ENCODE data around the gene SNRPA1.

Gene SNRPA1

DNA sequence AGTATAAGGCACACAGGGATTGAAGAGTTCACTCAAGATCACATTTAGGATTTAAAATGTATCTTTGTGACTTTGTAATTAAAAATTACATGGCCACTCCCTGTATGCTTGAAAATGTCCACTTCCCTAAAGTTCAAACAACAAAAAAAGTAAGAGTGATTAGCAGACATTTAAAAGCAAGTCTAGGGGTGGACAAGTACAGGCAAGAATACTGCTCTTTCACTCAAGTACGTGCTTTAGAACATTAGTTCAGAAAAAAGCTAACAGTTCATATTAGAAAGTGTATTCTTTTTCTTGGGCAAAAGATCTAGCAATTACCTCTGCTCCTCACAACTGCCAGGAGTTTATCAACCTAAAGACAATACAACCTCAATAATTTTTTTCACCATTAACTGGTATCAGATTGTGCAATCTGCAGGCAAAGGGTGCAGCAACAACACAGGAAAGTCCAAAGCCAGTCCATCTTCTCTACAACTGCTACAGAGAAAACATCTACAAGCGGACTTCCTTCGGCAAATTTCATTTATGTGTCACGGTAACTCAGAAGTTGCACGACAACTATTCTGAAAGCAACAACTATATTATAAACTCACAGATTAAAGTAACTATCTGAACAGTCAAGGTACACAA, 61.3 kb downstream of the SNRPA1 start:
- no peaks in the 10 kb centered on the region for H3F3A ChIP-seq (ENCODE audit: insufficient read depth)
- H3K9ac ChIP-seq (ENCODE audit: low read length): no peak overlapping the region
- H3K4me2 ChIP-seq (ENCODE audit: low read depth, low read length, poor library complexity, severe bottlenecking): no peak overlapping the region
- no peak overlapping the region for H3K27ac ChIP-seq (ENCODE audit: low read depth, low read length)
- no peak overlapping the region for H2AFZ ChIP-seq (ENCODE audit: low read depth, low read length, severe bottlenecking)
- no peaks in the 10 kb centered on the region; the same call in 1 of the 2 replicates for H3K36me3 ChIP-seq (ENCODE audit: low read length)
- no peak overlapping the region for H3K4me3 ChIP-seq (ENCODE audit: insufficient read depth, low read length, poor library complexity, severe bottlenecking)
- H3K79me2 ChIP-seq (ENCODE audit: insufficient read depth, low read length): peaks cover 70% of the 10 kb centered on the region
- H3K27me3 ChIP-seq (ENCODE audit: low read length): no peaks in the 10 kb centered on the region
- H3K9me3 ChIP-seq (ENCODE audit: insufficient read depth, low read length): no peaks in the 10 kb centered on the region
- H4K20me1 ChIP-seq (ENCODE audit: low read depth, low read length): no peaks in the 10 kb centered on the region
- H3K9me2 ChIP-seq (replicated peaks; ENCODE audit: insufficient read depth, low read length): no peaks in the 10 kb centered on the region
- TF ChIP-seq, protein P1, sequence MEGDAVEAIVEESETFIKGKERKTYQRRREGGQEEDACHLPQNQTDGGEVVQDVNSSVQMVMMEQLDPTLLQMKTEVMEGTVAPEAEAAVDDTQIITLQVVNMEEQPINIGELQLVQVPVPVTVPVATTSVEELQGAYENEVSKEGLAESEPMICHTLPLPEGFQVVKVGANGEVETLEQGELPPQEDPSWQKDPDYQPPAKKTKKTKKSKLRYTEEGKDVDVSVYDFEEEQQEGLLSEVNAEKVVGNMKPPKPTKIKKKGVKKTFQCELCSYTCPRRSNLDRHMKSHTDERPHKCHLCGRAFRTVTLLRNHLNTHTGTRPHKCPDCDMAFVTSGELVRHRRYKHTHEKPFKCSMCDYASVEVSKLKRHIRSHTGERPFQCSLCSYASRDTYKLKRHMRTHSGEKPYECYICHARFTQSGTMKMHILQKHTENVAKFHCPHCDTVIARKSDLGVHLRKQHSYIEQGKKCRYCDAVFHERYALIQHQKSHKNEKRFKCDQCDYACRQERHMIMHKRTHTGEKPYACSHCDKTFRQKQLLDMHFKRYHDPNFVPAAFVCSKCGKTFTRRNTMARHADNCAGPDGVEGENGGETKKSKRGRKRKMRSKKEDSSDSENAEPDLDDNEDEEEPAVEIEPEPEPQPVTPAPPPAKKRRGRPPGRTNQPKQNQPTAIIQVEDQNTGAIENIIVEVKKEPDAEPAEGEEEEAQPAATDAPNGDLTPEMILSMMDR (IDR thresholded peaks at IDR 0.05; ENCODE audit: insufficient read depth, low read length, poor library complexity, severe bottlenecking): no peak
- no peak for TF ChIP-seq EZH2phosphoT487 (conservative IDR thresholded peaks at IDR 0.05; ENCODE audit: low read length)

DNA sequence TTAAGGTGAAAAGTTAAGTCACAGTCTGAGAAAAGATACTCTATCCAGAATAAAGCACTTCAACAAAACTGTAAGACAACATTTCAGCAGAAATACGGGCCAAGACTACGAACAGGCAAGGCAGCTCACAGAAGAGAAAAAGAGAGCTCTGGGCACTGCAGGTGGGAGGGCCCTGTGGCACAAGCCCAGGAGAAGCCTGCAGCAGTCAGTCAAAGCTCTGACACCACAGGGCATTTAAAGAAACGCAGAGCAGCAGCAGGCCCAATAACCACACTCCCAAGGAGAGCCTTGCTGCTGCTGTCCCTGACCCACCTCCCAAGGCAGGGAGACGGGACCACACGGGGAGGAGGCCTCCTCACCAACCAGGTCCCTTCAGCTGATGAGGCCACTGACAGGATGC, 62.4 kb downstream of the SNRPA1 start:
- Histone ChIP-seq H3K27ac (ENCODE audit: low read depth, low read length) (no peak overlapping the region), H3K4me2 (ENCODE audit: low read depth, low read length, poor library complexity, severe bottlenecking) (no peak overlapping the region), H3K4me3 (ENCODE audit: insufficient read depth, low read length, poor library complexity, severe bottlenecking) (no peak overlapping the region), H3K9ac (ENCODE audit: low read length) (no peak overlapping the region), H3K36me3 (ENCODE audit: low read length) (no peaks in the 10 kb centered on the region; the same call in 1 of the 2 replicates), H4K20me1 (ENCODE audit: low read depth, low read length) (no peaks in the 10 kb centered on the region), H3K9me2 (replicated peaks; ENCODE audit: insufficient read depth, low read length) (no peaks in the 10 kb centered on the region), H3F3A (ENCODE audit: insufficient read depth) (no peaks in the 10 kb centered on the region), H3K9me3 (ENCODE audit: insufficient read depth, low read length) (no peaks in the 10 kb centered on the region), H3K27me3 (ENCODE audit: low read length) (no peaks in the 10 kb centered on the region), H3K79me2 (ENCODE audit: insufficient read depth, low read length) (peaks cover 69% of the 10 kb centered on the region), H2AFZ (ENCODE audit: low read depth, low read length, severe bottlenecking) (no peak overlapping the region)
- TF ChIP-seq, protein P1 (IDR thresholded peaks at IDR 0.05; ENCODE audit: insufficient read depth, low read length, poor library complexity, severe bottlenecking): no peak
- no peak for TF ChIP-seq EZH2phosphoT487 (conservative IDR thresholded peaks at IDR 0.05; ENCODE audit: low read length)
